ENCODE data around the gene GP5.

The GP5 gene

GRCh38 chr3:194380326-194380725 is 18.7 kb downstream of the GP5 start:
- peaks cover 51 to 53% of the 10 kb centered on the region in 2 experiments for H3K27me3 ChIP-seq (ENCODE audit: control insufficient read depth in 1 of 2, insufficient read depth in 1 of 2, low read length in 2 of 2)
- no peak overlapping the region for H3K18ac ChIP-seq (ENCODE audit: low read depth in 1 of 2, low read length in 2 of 2)
- H3K27ac ChIP-seq (ENCODE audit: low read length, poor library complexity, severe bottlenecking) = no peak overlapping the region
- H2BK15ac ChIP-seq (ENCODE audit: low read depth, poor library complexity, severe bottlenecking) = no peak overlapping the region
- H2BK120ac ChIP-seq (ENCODE audit: low read depth, low read length) = no peak overlapping the region
- H4K8ac ChIP-seq (ENCODE audit: low read length) = no peak overlapping the region
- H2BK12ac ChIP-seq (ENCODE audit: low read length in 2 of 2) = no peak overlapping the region
- no peak overlapping the region for H2AFZ ChIP-seq (ENCODE audit: low read depth, low read length)
- H3K4ac ChIP-seq (ENCODE audit: low read depth in 1 of 2, low read length in 2 of 2) = no peak overlapping the region
- H3K9me3 ChIP-seq (ENCODE audit: control insufficient read depth, low read length) = no peaks in the 10 kb centered on the region
- H2AK5ac ChIP-seq (ENCODE audit: low read length, severe bottlenecking) = no peak overlapping the region
- H3K4me2 ChIP-seq (ENCODE audit: low read length, poor library complexity, severe bottlenecking) = no peak overlapping the region
- H4K91ac ChIP-seq (ENCODE audit: low read length) = no peak overlapping the region
- H3K79me1 ChIP-seq (replicated peaks; ENCODE audit: low read length, poor library complexity, severe bottlenecking) = no peaks in the 10 kb centered on the region
- no peaks in the 10 kb centered on the region for H3K4me1 ChIP-seq (ENCODE audit: control insufficient read depth, insufficient read depth, low read depth, low read length)
- no peak for DNase-seq
- no peak overlapping the region for H3K14ac ChIP-seq (ENCODE audit: low read length in 2 of 2)
- H3K23ac ChIP-seq (ENCODE audit: low read length in 2 of 2) = no peak overlapping the region
- no peak overlapping the region for H3K9ac ChIP-seq (ENCODE audit: low read length)
- no peaks in the 10 kb centered on the region for H3K36me3 ChIP-seq (ENCODE audit: control insufficient read depth in 1 of 2, insufficient read depth in 2 of 2, low read depth in 1 of 2, low read length in 2 of 2)
- H2BK5ac ChIP-seq (ENCODE audit: low read depth, low read length, poor library complexity, severe bottlenecking) = no peak overlapping the region
- no peak overlapping the region for H3K4me3 ChIP-seq (ENCODE audit: insufficient read depth in 1 of 2, low read depth in 1 of 2, low read length in 2 of 2)
- 91% methylated on average over 7 of the region's 7 CpGs for WGBS

GRCh38 chr3:194379651-194380050 is 19.4 kb downstream of the GP5 start:
- Histone ChIP-seq H3K14ac (ENCODE audit: low read length in 2 of 2) (no peak overlapping the region), H3K23ac (ENCODE audit: low read length in 2 of 2) (no peak overlapping the region), H2AK5ac (ENCODE audit: low read length, severe bottlenecking) (no peak overlapping the region), H2BK12ac (ENCODE audit: low read length in 2 of 2) (no peak overlapping the region), H3K27ac (ENCODE audit: low read length, poor library complexity, severe bottlenecking) (no peak overlapping the region), H3K36me3 (ENCODE audit: control insufficient read depth in 1 of 2, insufficient read depth in 2 of 2, low read depth in 1 of 2, low read length in 2 of 2) (no peaks in the 10 kb centered on the region), H3K4ac (ENCODE audit: low read depth in 1 of 2, low read length in 2 of 2) (no peak overlapping the region), H4K8ac (ENCODE audit: low read length) (no peak overlapping the region), H3K9ac (ENCODE audit: low read length) (no peak overlapping the region), H3K79me1 (replicated peaks; ENCODE audit: low read length, poor library complexity, severe bottlenecking) (no peaks in the 10 kb centered on the region), H3K27me3 (ENCODE audit: control insufficient read depth in 1 of 2, insufficient read depth in 1 of 2, low read length in 2 of 2) (peaks cover 47 to 48% of the 10 kb centered on the region in 2 experiments), H3K4me1 (ENCODE audit: control insufficient read depth, insufficient read depth, low read depth, low read length) (no peaks in the 10 kb centered on the region), H2BK120ac (ENCODE audit: low read depth, low read length) (no peak overlapping the region), H2BK5ac (ENCODE audit: low read depth, low read length, poor library complexity, severe bottlenecking) (no peak overlapping the region), H3K4me2 (ENCODE audit: low read length, poor library complexity, severe bottlenecking) (no peak overlapping the region), H3K18ac (ENCODE audit: low read depth in 1 of 2, low read length in 2 of 2) (no peak overlapping the region), H4K91ac (ENCODE audit: low read length) (no peak overlapping the region), H2BK15ac (ENCODE audit: low read depth, poor library complexity, severe bottlenecking) (no peak overlapping the region), H3K9me3 (ENCODE audit: control insufficient read depth, low read length) (no peaks in the 10 kb centered on the region), H3K4me3 (ENCODE audit: insufficient read depth in 1 of 2, low read depth in 1 of 2, low read length in 2 of 2) (no peak overlapping the region), H2AFZ (ENCODE audit: low read depth, low read length) (no peak overlapping the region)
- DNase-seq = no peak
- 89% methylated on average over 8 of the region's 9 CpGs for WGBS

GRCh38 chr3:194379231-194379630 is 19.8 kb downstream of the GP5 start:
- Histone ChIP-seq H3K9me3 (ENCODE audit: control insufficient read depth, low read length) (no peaks in the 10 kb centered on the region), H4K91ac (ENCODE audit: low read length) (no peak overlapping the region), H3K79me1 (replicated peaks; ENCODE audit: low read length, poor library complexity, severe bottlenecking) (no peaks in the 10 kb centered on the region)

GRCh38 chr3:194377708-194378107 is 21.4 kb downstream of the GP5 start:
- Histone ChIP-seq H3K36me3 (ENCODE audit: control insufficient read depth in 1 of 2, insufficient read depth in 2 of 2, low read depth in 1 of 2, low read length in 2 of 2) (no peaks in the 10 kb centered on the region), H2AK5ac (ENCODE audit: low read length, severe bottlenecking) (no peak overlapping the region), H3K4me1 (ENCODE audit: control insufficient read depth, insufficient read depth, low read depth, low read length) (no peaks in the 10 kb centered on the region), H3K18ac (ENCODE audit: low read depth in 1 of 2, low read length in 2 of 2) (no peak overlapping the region), H2BK12ac (ENCODE audit: low read length in 2 of 2) (no peak overlapping the region), H2BK15ac (ENCODE audit: low read depth, poor library complexity, severe bottlenecking) (no peak overlapping the region), H3K9ac (ENCODE audit: low read length) (no peak overlapping the region), H2AFZ (ENCODE audit: low read depth, low read length) (no peak overlapping the region), H3K14ac (ENCODE audit: low read length in 2 of 2) (no peak overlapping the region), H3K9me3 (ENCODE audit: control insufficient read depth, low read length) (no peaks in the 10 kb centered on the region), H3K27ac (ENCODE audit: low read length, poor library complexity, severe bottlenecking) (no peak overlapping the region), H3K79me1 (replicated peaks; ENCODE audit: low read length, poor library complexity, severe bottlenecking) (no peaks in the 10 kb centered on the region), H3K4ac (ENCODE audit: low read depth in 1 of 2, low read length in 2 of 2) (no peak overlapping the region), H4K8ac (ENCODE audit: low read length) (no peak overlapping the region), H3K23ac (ENCODE audit: low read length in 2 of 2) (no peak overlapping the region), H3K27me3 (ENCODE audit: control insufficient read depth in 1 of 2, insufficient read depth in 1 of 2, low read length in 2 of 2) (peaks cover 37 to 45% of the 10 kb centered on the region in 2 experiments), H4K91ac (ENCODE audit: low read length) (no peak overlapping the region), H2BK5ac (ENCODE audit: low read depth, low read length, poor library complexity, severe bottlenecking) (no peak overlapping the region), H3K4me3 (ENCODE audit: insufficient read depth in 1 of 2, low read depth in 1 of 2, low read length in 2 of 2) (no peak overlapping the region), H3K4me2 (ENCODE audit: low read length, poor library complexity, severe bottlenecking) (no peak overlapping the region), H2BK120ac (ENCODE audit: low read depth, low read length) (no peak overlapping the region)
- DNase-seq = no peak
- 100% methylated on average over 1 of the region's 1 CpG for WGBS

More at GRCh38 chr3:194379231-194379630, 19.8 kb downstream of the GP5 start:
- no peak for DNase-seq
- H3K27me3 ChIP-seq (ENCODE audit: control insufficient read depth in 1 of 2, insufficient read depth in 1 of 2, low read length in 2 of 2) = peaks cover 45% of the 10 kb centered on the region in 2 experiments
- no peak overlapping the region for H3K14ac ChIP-seq (ENCODE audit: low read length in 2 of 2)
- H3K9ac ChIP-seq (ENCODE audit: low read length) = no peak overlapping the region
- H3K4me3 ChIP-seq (ENCODE audit: insufficient read depth in 1 of 2, low read depth in 1 of 2, low read length in 2 of 2) = no peak overlapping the region
- H2BK5ac ChIP-seq (ENCODE audit: low read depth, low read length, poor library complexity, severe bottlenecking) = no peak overlapping the region
- no peak overlapping the region for H2AFZ ChIP-seq (ENCODE audit: low read depth, low read length)
- H4K8ac ChIP-seq (ENCODE audit: low read length) = no peak overlapping the region
- no peak overlapping the region for H2BK15ac ChIP-seq (ENCODE audit: low read depth, poor library complexity, severe bottlenecking)
- no peak overlapping the region for H3K4me2 ChIP-seq (ENCODE audit: low read length, poor library complexity, severe bottlenecking)
- H3K23ac ChIP-seq (ENCODE audit: low read length in 2 of 2) = no peak overlapping the region
- no peak overlapping the region for H2BK120ac ChIP-seq (ENCODE audit: low read depth, low read length)
- H3K36me3 ChIP-seq (ENCODE audit: control insufficient read depth in 1 of 2, insufficient read depth in 2 of 2, low read depth in 1 of 2, low read length in 2 of 2) = no peaks in the 10 kb centered on the region
- H3K27ac ChIP-seq (ENCODE audit: low read length, poor library complexity, severe bottlenecking) = no peak overlapping the region
- H2BK12ac ChIP-seq (ENCODE audit: low read length in 2 of 2) = no peak overlapping the region
- no peak overlapping the region for H3K18ac ChIP-seq (ENCODE audit: low read depth in 1 of 2, low read length in 2 of 2)
- H3K4me1 ChIP-seq (ENCODE audit: control insufficient read depth, insufficient read depth, low read depth, low read length) = no peaks in the 10 kb centered on the region
- no peak overlapping the region for H3K4ac ChIP-seq (ENCODE audit: low read depth in 1 of 2, low read length in 2 of 2)
- WGBS = 93% methylated on average over 6 of the region's 6 CpGs
- H2AK5ac ChIP-seq (ENCODE audit: low read length, severe bottlenecking) = no peak overlapping the region

All from mesenchymal stem cell (in vitro differentiated cells and primary cell).